Fibroblast of the conjunctiva (primary cell): ENCODE data around the gene RFX8.
A peak's percentile ranks its signal among the peaks of the same experiment; 100 is the strongest.
"Not testable (repeated sequence)": the region's sequence is repeated elsewhere in the genome, so short reads cannot be mapped to it uniquely, and the experiment has no call there.

Source experiments
- DNase-seq: peaks from one replicate; pipeline ENCODE4 v3.0.0-alpha.2; 2010; ENCODE audit warnings: low read depth

RFX8 gene

DNA sequence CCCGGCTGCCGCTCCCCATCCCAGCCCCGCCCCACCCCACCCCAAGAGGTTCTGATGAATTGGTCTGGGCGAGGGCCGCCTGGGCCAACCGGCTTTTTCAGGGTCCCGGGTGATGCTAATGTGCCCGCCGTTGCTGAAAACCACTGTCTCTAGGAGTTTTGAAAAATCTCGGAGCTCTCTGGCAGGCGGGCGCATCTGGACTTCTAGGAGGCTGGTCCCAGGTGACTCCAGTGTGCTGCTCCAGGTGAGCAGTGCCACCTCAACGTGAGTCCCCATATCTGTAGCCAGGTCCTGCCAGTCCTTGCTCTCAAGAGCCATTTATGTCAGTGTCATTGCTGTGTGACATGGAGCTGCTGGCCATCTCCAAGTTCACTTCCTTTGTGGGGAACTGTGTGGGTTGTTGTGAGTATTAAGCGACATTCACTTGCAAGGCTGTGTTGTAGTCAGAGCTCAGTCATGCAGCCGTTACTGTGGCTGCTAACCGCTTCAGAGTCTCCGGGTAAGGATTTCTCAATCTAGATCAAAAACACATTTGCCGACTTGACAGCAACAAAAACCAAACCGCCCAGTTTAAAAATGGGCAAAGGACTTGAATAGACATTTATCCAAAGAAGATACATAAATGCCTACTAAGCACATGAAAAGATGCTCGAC lies at the start of gene RFX8:
TSS of gene RFX8 (minus strand) at position 382 of the 654 bp plus-strand sequence. CDS start 8,264 bp downstream, outside the sequence.
- DNase-seq, result peak; percentile 83

DNA sequence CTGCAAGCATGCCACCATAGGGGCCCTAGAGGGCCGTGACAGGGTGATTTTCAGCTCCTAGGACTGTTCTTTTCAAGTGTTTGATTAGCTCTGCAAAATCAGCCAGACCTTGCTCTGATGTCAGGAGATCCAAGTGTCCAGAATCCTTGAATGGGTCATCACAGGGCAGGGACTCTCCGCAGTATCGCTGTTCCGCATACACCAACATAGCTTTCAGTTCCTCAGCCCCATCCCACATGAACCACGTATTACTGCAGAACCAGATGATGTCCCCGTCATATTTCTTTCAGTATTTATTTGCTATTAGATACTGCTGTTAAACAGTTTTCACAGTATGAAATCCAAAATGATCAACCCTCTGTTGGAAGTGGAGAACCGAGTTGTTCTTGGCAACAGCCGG lies 46.6 kb upstream of the RFX8 start:
- DNase-seq, result no peak

DNA sequence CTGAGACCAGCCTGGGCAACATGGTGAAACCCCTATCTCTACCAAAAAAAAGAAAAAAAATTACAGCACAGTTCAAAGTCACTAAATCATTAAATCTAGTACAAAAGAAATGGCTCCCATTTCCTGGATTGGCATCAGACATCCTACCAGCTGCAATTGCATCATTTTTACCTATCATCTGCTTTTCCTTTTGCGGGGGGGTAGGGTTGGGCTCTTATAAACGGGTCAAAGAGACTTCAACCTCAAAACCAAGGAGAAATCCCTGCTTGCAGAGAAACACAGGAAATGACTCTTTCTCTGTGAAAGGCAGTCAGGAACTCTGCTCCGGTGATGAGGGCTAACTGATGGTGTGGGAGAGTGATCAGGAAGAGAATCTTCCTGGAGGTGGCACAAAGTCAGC lies 45.3 kb upstream of the RFX8 start:
- no peak for DNase-seq

DNA sequence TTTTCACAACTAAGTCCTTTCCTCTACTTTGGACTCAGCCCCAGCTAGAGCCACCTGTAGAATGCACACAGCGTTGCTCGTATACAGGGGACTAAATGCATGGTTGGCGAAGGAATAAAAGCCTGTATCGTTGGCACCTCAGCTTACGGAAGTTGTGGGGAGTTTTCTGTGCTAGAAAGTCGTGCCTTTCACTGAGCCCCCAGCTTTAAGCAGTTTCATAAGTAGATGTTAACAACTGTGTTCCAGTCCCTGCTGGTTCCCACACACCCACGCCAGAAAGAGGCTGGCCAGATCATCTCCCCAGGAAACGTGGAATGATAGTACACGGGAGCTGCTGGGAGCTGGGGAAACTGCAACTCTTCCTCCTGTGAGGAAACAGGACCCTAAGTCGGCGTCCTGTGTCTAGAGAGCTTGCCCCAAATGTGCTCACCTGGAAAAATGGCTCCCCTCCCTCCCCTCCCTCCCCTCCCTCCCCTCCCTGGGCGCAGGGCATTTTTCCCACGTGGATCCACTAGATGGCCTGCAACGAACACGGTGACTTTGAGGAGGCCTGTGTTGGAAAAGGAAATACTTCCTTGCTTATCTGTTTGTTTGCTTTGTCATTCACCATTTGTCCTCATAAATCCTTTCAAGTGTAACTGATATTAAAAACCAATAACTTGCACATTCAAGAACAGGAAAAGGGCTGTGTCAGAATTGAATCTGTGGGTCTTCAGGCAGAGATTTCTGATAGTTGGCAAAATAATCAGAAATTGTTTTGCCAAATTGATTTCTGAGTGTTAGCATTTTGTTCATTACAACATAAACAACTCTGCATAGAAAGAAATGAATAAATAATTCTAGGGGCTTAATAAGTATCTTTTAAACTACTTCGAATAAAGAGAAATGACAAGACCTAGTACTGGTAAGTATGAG lies 43.9 kb upstream of the RFX8 start:
- DNase-seq, result no peak

DNA sequence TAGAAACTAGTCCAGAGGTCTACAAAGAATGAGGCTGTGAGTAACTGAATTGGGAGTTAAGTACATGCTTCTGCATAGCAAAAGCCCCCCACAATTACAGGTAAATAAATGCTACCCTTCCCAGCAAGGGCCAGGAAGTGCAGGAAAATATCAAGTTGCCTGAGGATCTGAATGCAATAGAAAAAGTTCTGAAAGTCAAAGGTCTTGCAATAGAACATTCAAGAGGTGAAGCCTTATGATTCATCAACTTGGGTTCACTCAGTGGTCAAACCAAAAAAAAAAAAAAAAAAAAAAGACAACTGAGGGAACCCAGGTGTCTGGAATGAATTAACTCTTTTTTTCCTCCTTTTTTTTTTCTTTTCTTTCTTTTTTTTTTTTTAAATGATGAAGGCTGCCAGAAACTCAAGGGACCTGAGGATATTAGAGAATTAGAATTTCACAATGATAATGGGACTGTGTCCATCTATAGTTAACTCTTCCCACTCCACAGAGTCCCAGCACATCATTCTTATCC lies 42.9 kb upstream of the RFX8 start:
- peak; percentile 55 for DNase-seq

DNA sequence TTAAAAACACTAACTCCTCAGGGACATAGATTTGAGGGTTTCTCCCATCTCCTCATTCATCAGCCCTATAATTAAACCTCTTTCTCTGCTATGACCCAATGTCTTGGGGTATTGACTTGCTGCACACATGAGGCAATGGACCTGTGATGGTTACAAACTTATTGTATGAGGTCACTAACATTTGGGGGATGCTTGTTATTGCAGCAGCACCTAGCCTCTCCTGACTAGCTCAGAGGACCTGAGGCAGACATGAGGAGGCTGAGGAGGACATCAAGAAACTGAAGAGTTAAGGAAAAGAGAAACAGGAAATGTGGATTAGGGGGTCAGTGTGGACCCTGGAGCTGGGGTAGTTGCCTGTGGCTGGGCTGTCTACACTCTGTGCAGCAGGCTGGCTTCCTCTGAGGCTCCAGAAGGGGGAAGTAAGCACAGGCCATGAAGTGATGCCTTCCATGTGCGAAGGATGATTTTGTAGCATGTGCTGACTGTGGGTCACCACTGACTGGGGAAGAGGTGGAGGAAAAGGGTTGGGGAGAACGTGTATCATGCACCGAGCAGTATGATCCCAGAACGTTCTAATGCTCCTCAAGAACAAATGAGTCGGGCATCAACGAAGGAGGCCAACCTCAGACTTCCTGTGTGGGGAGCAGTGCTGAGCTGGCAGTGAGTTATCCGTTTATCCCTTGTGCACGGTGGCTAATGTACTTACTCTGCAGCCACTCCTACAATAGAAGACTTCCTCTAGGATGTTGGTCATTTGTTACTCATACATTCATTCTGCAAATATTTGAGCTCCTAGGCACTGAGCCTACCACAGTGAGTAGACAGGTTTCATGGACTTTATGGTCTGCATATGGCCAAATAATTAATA lies 42.1 kb upstream of the RFX8 start:
- peak; percentile 60 for DNase-seq

DNA sequence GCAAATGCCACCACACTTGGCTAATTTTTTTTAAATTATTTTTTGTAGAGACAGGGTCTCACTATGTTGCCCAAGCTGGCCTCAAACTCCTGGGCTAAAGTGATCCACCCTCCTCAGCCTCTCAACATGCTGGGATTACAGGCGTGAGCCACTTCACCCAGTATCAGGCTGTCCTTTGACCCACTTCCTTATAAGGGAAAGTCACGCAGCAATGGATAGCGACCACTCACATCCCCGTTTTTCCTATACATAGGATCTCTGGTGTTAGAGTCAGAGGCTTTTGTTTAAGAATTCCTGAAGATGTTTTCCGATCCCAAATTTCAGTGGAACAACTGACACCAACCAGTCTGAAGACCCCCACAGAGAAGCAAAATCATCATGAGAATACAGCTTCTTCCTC lies 41.4 kb upstream of the RFX8 start:
- no peak for DNase-seq

DNA sequence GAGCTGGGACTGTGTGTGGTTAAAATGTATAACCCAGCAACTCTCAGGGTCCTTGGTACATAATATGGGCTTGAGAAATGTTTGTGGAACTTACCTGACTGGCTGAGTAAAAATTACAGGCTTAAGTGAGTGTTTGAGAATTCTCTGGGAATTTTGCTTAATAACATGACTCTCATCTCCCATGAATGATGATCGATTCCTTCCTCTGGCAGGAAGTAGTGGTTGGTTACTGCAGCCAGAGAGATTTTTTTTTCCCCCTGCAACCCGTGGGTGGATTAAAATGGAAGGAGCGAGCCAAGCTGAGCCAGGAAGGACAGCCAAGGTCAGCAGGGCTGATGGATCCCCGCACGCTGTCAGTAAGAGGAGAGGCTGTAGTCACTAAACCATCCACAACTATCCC lies 40.6 kb upstream of the RFX8 start:
- no peak for DNase-seq

DNA sequence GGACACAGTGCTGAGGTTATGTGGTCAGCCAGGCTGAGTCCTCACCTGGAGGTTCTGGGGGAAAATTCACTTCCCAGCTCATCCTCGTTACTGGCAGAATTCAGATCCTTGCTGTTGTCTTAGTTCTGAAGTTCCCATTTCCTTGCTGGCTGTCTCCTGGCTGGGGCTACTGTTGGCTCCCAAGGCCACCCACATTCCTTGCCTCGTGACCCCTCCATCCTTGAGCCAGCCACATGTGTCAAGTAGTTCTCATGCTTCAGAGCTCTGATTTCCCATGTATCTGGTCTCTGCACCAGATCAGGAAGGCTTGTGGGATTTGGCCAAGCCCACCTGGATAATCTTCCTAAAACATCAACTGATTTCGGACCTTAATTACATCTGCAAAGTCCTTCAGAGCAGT lies 38.1 kb upstream of the RFX8 start:
- DNase-seq, result no peak

DNA sequence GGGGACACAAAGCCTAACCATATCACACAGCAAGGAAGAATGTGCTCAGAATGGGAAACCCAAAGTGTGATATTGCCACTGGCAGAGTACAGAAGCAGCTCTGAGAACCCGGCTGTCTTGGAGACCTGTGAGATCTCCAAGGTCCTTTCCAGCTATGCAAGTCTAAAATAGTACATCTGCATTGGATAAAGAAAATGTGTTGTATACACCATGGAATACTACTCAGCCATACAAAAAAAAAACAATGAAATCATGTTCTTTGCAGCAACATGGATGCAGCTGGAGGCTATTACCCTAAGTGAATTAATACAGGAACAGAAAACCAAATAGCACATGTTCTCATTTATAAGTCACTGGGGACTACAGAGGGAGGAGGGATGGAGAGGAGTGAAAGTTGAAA lies 36.5 kb upstream of the RFX8 start:
- no peak for DNase-seq

DNA sequence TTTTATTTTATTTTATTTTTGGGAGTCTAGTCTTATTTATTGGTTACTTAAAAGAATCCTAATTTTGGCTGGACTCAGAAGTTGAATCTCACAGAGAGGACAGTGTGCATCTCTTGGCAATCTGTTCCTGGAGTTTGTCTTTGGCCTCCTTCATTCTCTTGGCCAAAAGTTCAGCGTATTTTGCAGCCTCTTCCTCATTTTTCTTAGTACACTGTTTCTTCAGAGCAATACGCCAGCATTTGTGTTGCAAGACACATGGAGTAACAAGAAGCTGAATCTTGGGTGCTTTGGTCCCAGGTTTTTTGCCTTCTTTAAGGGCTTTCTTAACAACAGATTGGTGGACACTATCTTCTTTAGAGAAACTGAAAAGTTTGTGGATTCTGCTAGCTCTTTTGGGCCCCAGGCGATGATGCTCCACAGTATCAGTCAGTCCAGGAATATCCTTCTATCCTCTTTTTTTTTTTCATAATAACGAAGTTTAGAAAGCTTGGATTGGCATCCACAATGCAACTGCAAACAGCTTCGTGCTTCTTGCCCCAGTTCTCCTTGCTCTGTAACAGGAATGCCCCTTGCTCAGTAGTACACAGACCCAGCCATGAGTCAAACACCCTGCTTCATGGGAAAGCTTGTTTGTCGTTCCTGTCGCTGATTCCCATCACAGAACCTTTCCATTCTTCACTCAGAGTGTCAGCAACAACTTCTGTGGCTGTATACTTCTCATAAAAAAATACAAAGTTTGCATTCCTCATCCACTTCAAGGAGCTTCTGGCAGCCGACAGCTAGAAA lies 34.8 kb upstream of the RFX8 start:
- no peak for DNase-seq

DNA sequence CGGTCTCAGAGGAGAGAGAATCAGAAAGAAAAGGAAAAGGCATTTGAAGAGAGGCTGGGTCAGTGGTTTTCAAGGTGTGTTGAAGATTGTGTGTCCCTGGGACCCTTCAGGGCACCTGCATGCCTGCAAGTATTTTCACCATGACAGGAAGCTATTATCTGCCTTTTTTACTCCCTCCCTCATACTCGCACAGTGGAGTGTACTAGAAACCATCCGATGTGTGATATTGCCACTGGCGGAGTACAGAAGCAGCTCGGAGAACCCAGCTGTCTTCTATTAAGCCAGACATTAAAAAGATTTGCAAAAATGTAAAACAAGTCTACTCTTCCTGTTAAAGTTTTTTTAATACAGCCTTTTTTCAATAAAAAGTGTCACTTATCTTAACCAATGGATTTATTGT lies 33.7 kb upstream of the RFX8 start:
- DNase-seq, result no peak

DNA sequence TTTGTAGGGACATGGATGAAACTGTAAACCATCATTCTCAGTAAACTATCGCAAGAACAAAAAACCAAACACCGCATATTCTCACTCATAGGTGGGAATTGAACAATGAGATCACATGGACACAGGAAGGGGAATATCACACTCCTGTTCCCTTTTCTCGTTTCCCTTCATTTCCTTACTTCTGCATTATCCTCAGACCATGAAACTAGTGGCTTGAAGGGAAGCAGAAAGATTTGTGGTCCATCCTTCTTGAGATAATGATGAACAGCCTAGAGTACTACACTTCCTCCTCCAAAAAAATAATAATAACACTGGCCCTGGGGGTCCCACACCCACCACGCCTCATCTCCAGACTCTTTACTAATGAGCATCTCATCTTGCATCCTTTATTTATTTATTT lies 30.4 kb upstream of the RFX8 start:
- not testable (repeated sequence) for DNase-seq

DNA sequence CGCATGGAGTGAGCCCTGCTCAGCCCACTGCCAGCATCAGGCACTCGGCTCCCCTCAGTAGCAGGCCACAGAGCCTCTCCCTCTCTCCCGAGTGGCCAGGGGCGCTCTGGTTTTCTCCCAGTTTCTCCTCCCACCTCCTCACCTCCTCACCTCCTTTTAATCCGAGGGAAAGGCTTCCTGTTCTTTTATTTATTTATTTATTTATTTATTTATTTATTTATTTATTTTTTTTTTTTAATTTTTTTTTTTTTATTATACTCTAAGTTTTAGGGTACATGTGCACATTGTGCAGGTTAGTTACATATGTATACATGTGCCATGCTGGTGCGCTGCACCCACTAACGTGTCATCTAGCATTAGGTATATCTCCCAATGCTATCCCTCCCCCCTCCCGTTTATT lies 29.8 kb upstream of the RFX8 start:
- not testable (repeated sequence) for DNase-seq

DNA sequence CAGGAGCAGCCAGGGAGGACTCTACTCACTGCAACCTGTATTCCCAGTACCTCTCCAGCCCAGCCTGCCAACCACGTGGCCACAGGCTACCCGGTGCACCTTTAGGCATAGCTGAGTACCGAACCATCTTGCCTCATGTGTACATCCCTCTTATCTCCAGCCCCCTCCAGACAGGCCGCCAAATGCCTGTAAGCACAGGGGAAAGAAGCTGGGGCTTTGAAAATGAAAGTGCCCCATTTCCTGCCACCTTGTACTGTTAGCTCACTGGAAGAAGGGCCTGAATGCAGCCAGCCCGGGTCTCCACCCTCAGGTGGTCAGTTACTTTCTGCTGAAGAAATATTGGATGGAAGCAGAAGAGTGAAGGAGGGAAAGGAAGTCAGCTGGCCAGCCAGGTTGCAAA lies 27.2 kb upstream of the RFX8 start:
- DNase-seq, result no peak

DNA sequence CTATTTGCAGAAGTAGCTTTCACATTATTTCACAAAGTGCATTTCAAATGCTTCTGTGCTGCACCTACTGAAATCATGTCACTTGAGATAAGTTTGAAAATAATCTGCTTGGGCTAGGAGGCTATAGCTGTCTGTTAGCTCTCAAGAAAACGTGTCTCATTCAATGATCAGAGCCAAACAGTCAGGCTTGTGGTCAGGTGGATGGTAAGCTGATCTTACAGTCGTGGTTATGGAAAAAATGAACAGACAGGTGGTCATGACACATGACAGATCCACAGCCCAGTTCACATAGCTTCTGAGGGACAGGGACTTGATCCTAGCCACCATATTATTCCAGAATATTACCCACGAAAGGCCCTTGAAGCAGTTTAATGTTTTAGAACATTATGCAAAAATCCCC lies 26.5 kb upstream of the RFX8 start:
- no peak for DNase-seq

DNA sequence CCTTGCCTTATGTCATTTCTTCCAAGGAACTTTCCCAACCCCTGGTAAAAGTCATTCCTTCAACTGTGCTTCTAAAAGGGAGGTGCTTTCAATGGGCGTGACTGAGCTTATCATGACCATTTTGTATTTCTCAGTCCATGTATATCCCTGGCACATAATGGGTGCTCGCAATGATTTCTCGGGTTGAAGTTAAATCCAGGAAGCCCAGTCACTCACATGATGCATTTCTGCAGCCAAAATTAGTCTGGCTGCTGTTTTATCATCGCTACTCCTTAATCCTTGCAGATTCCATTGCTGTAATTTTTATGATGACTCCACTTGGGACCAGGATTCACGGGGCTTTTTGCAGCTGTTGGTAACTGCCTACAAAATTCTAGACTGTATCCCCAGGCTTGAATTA lies 25.9 kb upstream of the RFX8 start:
- no peak for DNase-seq

DNA sequence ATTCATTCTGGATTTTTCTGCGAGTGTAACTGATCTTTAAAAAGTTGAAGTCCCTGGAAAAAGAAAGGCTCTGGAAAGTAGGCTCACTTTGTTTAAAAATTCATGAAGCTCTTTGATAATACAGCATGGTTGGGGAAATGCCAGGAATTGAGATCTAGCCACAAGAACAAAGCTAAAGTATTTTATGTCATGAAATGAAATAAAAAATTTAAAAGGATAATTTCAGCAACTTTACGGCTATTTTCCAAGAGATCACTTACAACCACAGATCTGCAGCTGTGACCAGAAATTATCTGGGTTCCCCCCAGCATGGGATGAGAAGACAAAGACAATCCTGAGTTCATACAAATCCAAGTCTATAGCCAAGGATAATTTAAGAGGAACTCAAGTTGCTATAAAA lies 25.3 kb upstream of the RFX8 start:
- no peak for DNase-seq

DNA sequence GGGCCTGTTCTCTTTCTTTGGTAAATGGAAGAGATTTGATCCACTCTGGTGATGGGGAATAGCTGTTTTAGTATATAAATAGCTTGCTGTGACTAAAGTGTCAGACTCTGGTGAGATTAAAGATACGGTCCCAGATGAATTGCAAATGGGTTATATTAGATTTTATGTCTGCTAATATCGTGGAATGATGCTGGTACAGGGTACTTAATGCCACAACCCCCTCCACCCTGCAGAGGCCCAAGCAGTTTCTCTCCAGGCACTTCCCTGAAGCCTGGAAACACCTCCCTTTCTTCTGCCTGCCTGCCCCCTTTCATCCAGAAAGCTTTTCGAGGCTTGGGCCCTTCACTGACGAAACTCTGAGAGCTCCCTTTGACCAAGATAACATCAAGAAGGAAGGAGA lies 21.4 kb upstream of the RFX8 start:
- no peak for DNase-seq

DNA sequence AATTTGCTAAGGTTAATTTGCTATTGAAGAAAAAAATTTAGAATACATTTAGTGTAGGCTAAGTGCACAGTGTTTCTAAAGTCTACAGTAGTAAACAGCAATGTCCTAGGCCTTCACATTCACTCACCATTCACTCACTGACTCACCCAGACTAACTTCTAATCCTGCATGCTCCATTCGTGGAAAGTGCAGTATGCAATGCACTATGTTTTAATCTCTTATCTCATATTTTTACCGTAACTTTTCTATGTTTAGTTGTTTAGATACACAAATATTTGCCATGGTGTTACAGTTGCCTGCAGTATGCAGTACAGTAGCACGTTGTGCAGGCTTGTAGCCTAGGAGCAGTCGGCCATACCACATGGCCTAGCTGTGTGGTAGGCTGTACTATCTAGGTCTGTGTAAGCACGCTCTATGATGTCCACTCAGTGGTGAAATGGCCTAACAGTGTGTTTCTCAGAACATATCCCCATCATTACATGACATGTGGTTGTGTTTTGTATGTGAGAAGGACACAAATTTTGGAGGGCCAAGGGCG lies 18.1 kb upstream of the RFX8 start:
- no peak for DNase-seq

DNA sequence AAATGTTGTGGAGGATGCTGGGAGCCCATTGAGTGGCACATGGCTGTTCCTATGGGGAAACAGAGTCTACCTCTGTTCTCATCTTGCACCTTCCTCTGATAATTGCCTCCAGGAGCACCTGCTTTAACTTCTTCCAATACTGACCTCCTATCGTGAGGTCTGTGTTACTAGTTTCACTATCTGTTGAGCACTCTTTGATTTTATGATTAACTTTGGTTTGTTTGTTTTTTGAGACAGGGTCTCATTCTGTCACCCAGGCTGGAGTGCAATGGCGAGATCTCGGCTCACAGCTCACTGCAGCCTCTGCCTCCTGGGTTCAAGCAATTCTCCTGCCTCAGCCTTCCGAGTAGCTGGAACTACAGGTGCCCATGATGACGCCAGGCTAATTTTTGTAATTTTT lies 12.1 kb upstream of the RFX8 start:
- DNase-seq, result no peak
